B cell (primary cell): ENCODE data around the gene MMP23B.
A peak's percentile ranks its signal among the peaks of the same experiment; 100 is the strongest.
"Not testable (repeated sequence)": the region's sequence is repeated elsewhere in the genome, so short reads cannot be mapped to it uniquely, and the experiment has no call there.

Experiments
- EZH2 ChIP-seq: IDR thresholded peaks from 2 replicates; pipeline ENCODE4 v1.6.1; 2012; ENCODE audit warnings: borderline replicate concordance, low read depth, mild to moderate bottlenecking, moderate library complexity, low read length; ENCODE audit not compliant: insufficient read depth, poor library complexity, severe bottlenecking
- TF ChIP-seq, protein P1 (sequence below): fragments of 200-600 bp; IDR thresholded peaks from one replicate; pipeline ENCODE4 v1.8.0; 2022; ENCODE audit warnings: antibody characterized with exemption, mild to moderate bottlenecking

DNA sequence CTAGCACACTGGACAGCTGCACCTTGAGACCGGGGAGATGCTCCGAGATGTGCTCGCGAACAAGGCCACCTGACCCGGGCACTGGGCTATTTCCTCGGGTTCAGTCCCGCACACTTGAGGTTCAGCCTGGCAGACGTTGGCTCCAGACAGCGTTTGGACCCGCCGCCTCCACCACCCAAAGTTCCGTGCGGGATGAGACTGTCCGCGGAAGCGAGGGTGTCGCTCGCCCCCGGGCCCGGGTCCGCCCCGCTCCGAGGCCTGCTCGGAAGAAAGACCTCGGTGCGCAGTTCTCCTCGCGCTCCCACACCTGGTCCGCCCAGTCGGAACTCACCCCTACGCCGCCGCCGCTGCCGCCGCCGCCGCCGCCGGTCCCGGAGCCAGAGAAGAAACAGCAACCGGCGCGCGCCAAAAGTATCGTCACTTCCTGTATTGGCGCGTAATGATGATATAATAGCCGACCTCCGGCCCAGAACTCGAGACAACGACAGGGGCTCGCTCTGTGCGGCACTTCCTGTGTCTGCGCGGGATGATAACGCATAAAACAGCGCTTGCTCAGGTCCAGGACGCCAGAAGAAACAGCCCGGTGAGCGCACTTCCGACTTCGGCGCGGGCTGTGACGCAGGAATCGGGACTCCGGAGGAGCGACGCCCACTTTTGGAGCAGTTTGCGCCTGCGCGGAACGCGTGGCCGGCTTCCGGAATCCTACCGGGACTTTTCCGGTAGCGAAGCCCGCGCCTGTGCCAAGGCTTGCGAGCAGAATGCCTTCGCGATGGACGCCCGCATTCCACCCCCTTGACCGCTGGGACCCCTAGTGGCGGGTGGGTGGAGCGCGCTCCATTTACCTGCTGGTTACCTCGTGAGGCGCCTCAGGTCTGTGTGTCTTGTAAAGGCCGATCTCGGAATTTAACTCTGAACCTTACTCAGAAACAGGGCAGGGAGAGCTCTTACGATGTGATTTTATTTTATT lies 26.9 kb downstream of the MMP23B start, which contains the start of gene CDK11B:
- TF ChIP-seq, protein P1, sequence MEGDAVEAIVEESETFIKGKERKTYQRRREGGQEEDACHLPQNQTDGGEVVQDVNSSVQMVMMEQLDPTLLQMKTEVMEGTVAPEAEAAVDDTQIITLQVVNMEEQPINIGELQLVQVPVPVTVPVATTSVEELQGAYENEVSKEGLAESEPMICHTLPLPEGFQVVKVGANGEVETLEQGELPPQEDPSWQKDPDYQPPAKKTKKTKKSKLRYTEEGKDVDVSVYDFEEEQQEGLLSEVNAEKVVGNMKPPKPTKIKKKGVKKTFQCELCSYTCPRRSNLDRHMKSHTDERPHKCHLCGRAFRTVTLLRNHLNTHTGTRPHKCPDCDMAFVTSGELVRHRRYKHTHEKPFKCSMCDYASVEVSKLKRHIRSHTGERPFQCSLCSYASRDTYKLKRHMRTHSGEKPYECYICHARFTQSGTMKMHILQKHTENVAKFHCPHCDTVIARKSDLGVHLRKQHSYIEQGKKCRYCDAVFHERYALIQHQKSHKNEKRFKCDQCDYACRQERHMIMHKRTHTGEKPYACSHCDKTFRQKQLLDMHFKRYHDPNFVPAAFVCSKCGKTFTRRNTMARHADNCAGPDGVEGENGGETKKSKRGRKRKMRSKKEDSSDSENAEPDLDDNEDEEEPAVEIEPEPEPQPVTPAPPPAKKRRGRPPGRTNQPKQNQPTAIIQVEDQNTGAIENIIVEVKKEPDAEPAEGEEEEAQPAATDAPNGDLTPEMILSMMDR = peak; percentile 45
- TF ChIP-seq EZH2 = not testable (repeated sequence)
